ENCODE data around the gene ABCF3.

Gene ABCF3

DNA sequence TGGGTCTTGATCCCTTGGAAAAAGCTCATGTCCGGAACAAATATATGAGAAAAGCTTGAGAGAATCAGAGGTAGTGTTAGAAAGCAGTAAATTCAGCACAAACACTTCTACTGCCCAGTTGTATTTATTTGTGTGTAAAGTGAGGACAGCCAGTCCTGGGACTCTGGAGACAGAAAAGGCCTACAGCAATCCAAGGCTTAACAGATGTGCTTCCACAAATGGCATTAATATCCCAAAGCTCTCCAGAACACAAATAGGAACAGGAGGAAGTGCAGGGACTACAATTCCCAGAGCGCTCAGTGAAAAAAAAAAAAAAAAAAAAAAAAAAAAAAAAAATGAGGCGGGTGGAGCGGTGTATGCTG lies 11.7 kb upstream of the ABCF3 start:
- TF ChIP-seq, protein P1, sequence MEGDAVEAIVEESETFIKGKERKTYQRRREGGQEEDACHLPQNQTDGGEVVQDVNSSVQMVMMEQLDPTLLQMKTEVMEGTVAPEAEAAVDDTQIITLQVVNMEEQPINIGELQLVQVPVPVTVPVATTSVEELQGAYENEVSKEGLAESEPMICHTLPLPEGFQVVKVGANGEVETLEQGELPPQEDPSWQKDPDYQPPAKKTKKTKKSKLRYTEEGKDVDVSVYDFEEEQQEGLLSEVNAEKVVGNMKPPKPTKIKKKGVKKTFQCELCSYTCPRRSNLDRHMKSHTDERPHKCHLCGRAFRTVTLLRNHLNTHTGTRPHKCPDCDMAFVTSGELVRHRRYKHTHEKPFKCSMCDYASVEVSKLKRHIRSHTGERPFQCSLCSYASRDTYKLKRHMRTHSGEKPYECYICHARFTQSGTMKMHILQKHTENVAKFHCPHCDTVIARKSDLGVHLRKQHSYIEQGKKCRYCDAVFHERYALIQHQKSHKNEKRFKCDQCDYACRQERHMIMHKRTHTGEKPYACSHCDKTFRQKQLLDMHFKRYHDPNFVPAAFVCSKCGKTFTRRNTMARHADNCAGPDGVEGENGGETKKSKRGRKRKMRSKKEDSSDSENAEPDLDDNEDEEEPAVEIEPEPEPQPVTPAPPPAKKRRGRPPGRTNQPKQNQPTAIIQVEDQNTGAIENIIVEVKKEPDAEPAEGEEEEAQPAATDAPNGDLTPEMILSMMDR (IDR thresholded peaks at IDR 0.05; ENCODE audit: control insufficient read depth, extremely low read depth, insufficient read depth) = no peak
- H3K4me3 ChIP-seq (ENCODE audit: low read depth, low read length) = no peak overlapping the region; the same call in 1 of the 2 replicates
- DNase-seq (ENCODE audit: low read depth) = no peak

GRCh38 chr3:184174646-184175492 lies 11.1 kb upstream of the ABCF3 start, which contains the start of gene AP2M1:
TSS of gene AP2M1 (plus strand) at chr3:184174855. CDS start at chr3:184176994, 2,139 bp downstream.
- TF ChIP-seq, protein P1 (IDR thresholded peaks at IDR 0.05; ENCODE audit: control insufficient read depth, extremely low read depth, insufficient read depth) = no peak
- peak within 1 kb of the TSS; percentile 86 for H3K4me3 ChIP-seq (ENCODE audit: low read depth, low read length)
- DNase-seq (ENCODE audit: low read depth) = peak; percentile 98

DNA sequence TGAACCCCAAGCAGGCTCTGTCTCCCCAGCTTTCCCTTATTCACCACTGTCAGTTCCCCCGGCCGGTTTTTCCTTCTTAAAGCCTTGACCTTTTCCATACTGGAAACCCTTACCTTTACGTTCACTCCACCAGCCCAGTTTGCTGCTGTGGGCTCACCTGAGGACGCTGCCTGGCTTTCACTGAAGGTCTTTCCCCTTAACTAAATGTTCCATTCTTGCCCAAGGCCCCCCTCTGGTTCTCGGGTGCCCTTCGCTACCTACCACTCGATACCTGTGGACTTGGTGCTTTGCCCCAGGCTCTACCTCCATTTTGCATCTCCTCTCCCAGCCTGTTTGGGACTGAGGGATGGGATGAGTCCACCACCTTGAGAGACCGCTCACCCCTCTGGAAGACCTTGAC lies 10.5 kb upstream of the ABCF3 start:
- H3K4me3 ChIP-seq (ENCODE audit: low read depth, low read length) = peak overlapping the region; percentile 86
- DNase-seq (ENCODE audit: low read depth) = no peak
- TF ChIP-seq, protein P1 (IDR thresholded peaks at IDR 0.05; ENCODE audit: control insufficient read depth, extremely low read depth, insufficient read depth) = no peak

DNA sequence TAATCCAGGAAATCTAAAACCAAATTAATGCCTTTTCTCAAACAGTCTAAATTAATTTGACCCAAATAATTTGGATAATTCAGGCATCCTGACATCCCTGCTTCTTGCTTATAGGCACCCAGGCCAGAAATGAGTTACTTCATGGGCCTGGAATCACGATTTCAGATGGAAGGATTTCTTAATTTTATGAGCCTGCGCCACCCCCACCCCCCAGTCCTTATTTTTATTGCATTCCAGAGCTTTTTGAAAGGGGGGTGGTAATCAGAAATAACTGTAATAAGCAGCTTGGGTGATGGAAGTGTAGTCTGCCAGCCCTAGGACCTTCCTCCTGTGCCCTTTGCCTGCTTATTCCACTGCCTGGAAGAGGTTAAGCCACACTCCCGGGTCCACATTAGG lies 10.0 kb upstream of the ABCF3 start:
- H3K4me3 ChIP-seq (ENCODE audit: low read depth, low read length) = peak overlapping the region; percentile 86
- DNase-seq (ENCODE audit: low read depth) = no peak
- TF ChIP-seq, protein P1 (IDR thresholded peaks at IDR 0.05; ENCODE audit: control insufficient read depth, extremely low read depth, insufficient read depth) = no peak

GRCh38 chr3:184176377-184177330 lies 9.3 kb upstream of the ABCF3 start:
- H3K4me3 ChIP-seq (ENCODE audit: low read depth, low read length) = peak overlapping the region; percentile 86
- TF ChIP-seq, protein P1 (IDR thresholded peaks at IDR 0.05; ENCODE audit: control insufficient read depth, extremely low read depth, insufficient read depth) = no peak
- no peak for DNase-seq (ENCODE audit: low read depth)

- TF ChIP-seq, protein P1 (IDR thresholded peaks at IDR 0.05; ENCODE audit: control insufficient read depth, extremely low read depth, insufficient read depth) = no peak
Measured at GRCh38 chr3:184177331-184177731, 8.7 kb upstream of the ABCF3 start.

More at GRCh38 chr3:184177331-184177731, 8.7 kb upstream of the ABCF3 start:
- DNase-seq (ENCODE audit: low read depth) = no peak
- no peak overlapping the region for H3K4me3 ChIP-seq (ENCODE audit: low read depth, low read length)

All from LNCaP clone FGC (cell line).